Measurements from ENCODE around the gene DCST1.
"Not testable (repeated sequence)": the region's sequence is repeated elsewhere in the genome, so short reads cannot be mapped to it uniquely, and the experiment has no call there.

The DCST1 gene, protein sequence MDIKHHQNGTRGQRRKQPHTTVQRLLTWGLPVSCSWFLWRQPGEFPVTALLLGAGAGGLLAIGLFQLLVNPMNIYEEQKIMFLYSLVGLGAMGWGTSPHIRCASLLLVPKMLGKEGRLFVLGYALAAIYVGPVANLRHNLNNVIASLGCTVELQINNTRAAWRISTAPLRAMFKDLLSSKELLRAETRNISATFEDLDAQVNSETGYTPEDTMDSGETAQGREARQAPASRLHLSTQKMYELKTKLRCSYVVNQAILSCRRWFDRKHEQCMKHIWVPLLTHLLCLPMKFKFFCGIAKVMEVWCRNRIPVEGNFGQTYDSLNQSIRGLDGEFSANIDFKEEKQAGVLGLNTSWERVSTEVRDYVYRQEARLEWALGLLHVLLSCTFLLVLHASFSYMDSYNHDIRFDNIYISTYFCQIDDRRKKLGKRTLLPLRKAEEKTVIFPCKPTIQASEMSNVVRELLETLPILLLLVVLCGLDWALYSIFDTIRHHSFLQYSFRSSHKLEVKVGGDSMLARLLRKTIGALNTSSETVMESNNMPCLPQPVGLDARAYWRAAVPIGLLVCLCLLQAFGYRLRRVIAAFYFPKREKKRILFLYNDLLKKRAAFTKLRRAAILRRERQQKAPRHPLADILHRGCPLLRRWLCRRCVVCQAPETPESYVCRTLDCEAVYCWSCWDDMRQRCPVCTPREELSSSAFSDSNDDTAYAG

DNA sequence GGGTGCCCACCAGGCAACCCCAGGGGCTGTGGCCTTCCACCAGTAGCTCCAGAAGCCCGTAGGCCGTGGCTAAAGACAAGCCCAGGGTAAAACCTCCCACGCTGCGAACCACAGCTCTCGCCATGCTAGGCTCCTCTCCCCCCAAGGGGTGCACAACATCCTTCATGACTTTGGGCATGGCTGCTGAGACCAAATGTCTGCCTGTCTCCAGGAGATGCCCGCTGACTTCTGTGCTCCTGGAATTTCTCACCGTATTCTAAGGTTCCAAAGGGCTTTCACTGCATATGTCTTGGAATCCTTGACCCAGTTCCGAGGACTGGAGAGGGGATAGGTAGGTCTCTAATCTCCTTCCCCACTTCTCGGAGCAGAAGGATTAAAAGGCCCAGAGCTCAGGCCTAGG lies at the start of gene DCST1, which contains the start of gene DCST2:
Gene DCST1 (plus strand): TSS at position 301 of the 400 bp plus-strand sequence. CDS start 213 bp downstream, outside the sequence.
Gene DCST2 (minus strand): TSS at position 258 of the 400 bp plus-strand sequence. CDS start 80 bp downstream, at position 178.
- no peak for DNase-seq (ENCODE audit: low read depth in 2 of 2)

DNA sequence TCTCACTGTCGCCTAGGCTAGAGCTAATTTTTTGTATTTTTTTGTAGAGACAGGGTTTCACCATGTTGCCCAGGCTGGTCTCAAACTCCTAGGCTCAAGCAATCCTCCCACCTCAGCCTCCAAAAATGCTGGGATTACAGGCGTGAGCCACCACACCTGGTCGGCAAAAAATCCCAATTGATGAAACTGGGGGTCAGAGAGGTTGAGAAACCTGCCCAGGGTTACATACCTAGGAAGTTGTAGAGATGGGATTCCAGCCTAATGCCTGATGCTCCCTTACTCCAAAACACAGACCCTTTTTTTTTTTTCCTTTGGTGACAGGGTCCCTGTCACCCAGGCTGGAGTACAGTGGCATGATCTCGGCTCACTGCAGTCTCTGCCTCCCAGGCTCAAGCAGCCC lies 46.9 kb upstream of the DCST1 start:
- not testable (repeated sequence) for DNase-seq (ENCODE audit: low read depth in 2 of 2)

DNA sequence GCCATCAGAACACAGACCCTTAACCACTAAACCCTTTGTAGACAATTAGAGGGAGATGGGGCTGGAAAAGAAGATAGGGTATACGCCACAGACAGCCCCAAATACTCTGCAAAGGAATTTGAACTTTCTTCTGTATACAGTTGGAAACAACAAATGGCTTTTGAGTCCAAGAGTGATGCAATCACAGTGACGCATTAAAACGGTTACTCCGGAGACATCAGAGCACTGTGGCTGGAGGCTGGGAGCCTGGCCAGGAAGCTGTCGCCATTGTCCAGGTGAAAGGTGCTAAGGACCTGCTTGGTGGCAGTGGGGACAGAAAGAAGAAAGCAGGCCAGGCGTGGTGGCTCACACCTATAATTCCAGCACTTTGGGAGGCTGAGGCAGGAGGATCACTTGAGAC lies 46.3 kb upstream of the DCST1 start:
- no peak for DNase-seq (ENCODE audit: low read depth in 2 of 2)

DNA sequence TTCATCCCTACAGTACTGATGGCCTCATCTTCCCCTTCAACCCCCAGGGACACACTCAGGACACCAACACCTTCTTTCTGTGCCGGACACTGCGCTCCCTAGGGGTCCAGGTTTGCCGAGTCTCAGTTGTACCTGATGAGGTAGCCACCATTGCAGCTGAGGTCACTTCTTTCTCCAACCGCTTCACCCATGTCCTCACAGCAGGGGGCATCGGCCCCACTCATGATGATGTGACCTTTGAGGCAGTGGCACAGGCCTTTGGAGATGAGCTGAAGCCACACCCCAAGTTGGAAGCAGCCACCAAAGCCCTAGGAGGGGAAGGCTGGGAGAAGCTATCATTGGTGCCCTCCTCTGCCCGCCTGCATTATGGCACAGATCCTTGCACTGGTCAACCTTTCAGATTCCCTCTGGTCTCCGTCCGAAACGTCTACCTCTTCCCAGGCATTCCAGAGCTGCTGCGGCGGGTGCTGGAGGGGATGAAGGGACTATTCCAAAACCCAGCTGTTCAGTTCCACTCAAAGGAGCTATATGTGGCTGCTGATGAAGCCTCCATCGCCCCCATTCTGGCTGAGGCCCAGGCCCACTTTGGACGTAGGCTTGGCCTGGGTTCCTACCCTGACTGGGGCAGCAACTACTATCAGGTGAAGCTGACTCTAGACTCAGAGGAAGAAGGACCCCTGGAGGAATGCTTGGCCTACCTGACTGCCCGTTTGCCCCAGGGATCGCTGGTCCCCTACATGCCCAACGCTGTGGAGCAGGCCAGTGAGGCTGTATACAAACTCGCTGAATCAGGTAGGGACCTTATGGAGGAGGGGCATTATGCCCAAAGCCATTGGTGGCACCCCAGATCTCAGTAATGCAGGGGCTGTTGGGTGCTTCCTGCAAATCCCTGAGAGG lies 45.3 kb upstream of the DCST1 start:
- no peak for DNase-seq (ENCODE audit: low read depth in 2 of 2)

DNA sequence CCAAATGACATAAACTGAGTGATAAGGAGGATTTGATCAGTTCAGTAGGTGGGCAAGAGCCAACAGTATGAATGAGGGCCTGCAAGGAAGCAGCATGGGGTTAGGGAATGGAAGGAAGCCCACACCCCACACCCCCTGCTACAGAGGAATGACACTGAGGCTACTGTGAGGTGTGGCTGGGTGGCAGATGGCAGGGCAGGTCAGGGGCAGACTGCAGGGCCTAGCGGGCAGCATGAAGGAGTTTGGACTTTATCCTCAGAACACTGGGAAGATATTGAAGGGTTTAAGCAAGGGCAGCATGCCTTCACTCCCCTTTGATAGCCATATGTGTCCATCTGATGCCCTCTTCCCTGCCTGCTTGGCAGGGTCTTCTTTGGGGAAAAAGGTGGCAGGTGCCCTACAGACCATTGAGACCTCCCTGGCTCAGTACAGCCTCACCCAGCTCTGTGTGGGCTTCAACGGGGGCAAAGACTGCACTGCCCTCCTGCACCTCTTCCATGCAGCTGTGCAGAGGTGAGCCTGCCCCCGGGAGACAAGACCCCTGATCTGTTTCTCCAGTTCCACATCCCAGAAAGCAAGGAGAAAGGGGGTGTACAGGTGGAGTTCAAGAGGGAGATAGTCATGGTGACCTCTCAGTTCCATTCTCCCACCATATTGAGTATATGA lies 44.3 kb upstream of the DCST1 start:
- no peak for DNase-seq (ENCODE audit: low read depth in 2 of 2)

DNA sequence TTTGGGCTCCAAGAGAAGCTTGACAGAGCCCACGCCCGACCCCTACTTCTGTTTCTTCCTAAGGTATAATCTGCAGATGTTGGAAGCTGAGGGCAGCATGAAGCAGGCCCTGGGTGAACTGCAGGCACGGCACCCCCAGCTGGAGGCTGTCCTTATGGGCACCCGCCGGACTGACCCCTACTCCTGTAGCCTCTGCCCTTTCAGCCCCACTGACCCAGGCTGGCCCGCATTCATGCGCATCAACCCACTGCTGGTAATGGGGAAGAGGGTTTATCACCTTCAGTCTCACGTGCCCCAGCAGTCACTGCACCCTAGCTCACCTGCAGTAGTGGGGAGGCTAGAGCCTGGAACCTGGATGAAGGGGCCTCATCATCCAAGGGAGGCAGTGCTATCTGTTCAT lies 43.3 kb upstream of the DCST1 start:
- DNase-seq (ENCODE audit: low read depth in 2 of 2) = no peak

DNA sequence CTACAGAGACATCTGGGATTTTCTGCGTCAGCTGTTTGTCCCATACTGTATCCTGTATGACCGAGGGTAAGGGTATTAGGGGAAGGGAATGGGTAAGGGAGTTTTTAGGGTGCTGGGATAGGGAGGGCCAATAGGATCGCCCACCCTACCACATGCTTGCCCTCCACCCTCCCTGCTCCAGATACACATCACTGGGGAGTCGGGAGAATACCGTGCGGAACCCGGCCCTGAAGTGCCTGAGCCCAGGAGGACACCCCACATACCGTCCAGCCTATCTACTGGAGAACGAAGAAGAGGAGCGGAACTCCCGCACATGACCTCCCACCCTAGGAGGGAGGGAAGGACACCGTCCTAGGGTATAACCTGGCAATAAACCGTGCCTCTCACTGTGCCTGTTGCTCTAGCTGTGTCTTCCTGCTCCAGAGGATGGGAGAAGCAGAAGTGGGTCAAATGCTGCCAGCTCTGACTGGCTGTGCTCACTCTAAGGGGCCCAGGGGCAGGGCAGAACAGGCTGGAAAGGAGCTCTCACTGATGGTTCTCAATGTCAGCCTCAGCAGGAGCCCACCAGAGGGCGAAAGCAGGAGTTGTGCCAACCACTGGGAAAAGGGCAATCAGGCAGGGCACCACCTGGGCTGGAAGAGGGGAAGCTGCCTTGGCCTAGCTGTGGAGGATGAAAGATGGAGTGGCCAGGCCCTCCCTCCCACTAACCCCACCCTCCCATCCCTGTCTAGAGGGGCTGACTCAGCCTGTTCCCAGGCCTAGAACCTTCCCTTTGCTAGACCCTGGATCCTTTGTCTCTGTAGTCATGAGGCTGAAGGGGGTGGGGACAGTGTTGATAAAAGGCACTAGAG lies 40.7 kb upstream of the DCST1 start:
- no peak for DNase-seq (ENCODE audit: low read depth in 2 of 2)

DNA sequence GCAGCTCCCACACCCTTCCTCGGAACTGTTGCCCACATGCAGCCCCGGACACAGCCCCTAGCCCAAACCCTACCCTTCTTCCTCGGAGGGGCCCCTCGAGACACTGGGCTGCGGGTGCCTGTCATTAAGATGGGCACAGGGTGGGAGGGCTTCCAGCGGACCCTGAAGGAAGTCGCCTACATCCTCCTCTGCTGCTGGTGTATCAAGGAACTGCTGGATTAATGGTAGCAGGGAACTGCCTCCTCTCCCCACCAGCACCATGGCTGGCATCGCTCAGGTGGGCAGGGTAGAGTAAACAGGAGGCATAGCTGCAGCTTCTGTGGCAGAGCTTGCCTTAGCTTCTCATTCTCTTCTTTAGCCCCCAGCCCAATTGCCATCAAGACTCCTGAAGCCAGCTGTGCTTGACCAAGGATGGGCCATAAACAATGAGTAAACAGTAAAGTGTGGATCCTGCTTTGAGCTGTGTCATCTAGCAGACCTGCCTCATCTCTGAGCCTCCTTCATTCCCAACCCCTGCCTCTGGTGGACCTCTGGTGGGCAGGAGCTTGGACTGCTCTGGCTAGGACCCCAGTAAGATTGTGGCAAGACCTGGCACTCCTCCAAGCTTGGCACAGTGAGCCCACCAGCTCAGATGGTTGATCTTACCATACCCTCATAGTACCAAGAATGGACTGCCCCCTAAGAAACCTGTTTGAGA lies 39.9 kb upstream of the DCST1 start, which contains the start of gene LENEP:
Gene LENEP (plus strand): TSS at position 15 of the 697 bp plus-strand sequence. CDS start 22 bp downstream, at position 37.
- no peak for DNase-seq (ENCODE audit: low read depth in 2 of 2)

DNA sequence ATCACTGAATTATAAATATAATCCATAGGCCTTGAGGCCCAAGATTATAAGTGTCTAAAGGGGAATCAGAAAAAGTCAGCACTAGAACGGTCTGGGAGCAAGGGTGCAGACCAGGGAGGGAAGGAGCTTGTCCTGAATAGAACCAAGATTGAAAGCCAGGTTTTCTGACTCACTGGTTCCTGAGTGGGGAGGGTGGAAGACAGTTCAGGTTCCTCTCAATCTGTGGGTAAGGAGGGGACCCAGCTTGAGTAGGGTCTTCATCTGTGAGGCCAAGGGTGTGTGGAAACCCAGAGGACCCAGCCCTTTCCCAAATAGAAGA lies 39.4 kb upstream of the DCST1 start:
- no peak for DNase-seq (ENCODE audit: low read depth in 2 of 2)

DNA sequence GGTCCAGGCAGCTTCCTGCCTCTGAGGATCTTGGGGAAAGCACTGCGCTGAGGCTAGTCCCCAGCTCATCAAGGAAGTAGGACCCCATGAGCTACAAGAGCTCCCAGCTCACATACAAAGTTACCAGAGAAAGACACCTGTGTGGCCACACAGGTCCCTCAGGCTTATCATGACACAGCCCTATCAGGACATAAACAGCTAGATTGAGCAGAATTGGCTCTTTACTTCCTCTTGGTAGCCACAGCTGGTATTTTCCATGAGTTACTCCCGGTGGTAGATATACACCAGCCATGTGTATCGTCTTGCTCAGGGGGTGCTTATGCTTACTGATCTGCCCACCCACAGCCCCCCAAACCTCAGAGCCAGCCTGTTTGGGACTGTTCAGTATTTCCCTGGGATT lies 39.0 kb upstream of the DCST1 start:
- DNase-seq (ENCODE audit: low read depth in 2 of 2) = no peak

DNA sequence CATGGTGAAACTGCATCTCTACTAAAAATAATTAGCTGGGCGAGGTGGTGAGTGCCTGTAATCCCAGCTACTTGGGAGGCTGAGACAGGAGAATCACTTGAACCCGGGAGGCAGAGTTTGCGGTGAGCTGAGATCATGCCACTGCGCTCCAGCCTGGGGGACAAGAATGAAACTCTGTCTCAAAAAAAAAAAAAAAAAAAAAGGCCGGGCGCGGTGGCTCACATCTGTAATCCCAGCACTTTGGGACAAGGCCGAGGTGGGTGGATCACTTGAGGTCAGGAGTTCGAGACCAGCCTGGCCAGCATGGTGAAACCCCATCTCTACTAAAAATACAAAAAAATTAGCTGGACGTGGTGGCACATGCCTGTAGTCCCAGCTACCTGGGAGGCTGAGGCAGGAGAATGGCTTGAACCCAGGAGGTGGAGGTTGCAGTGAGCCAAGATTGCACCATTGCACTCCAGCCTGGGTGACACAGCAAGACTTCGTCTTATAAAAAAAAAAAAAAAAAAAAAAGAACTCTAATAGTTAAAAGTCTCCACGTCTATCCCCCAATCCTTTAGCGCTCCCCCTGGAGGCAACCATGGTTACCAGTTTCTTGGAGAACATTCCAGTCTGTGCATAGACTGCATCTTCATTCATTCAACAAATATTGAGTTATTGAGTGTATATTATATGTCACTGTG lies 38.2 kb upstream of the DCST1 start:
- not testable (repeated sequence) for DNase-seq (ENCODE audit: low read depth in 2 of 2)

DNA sequence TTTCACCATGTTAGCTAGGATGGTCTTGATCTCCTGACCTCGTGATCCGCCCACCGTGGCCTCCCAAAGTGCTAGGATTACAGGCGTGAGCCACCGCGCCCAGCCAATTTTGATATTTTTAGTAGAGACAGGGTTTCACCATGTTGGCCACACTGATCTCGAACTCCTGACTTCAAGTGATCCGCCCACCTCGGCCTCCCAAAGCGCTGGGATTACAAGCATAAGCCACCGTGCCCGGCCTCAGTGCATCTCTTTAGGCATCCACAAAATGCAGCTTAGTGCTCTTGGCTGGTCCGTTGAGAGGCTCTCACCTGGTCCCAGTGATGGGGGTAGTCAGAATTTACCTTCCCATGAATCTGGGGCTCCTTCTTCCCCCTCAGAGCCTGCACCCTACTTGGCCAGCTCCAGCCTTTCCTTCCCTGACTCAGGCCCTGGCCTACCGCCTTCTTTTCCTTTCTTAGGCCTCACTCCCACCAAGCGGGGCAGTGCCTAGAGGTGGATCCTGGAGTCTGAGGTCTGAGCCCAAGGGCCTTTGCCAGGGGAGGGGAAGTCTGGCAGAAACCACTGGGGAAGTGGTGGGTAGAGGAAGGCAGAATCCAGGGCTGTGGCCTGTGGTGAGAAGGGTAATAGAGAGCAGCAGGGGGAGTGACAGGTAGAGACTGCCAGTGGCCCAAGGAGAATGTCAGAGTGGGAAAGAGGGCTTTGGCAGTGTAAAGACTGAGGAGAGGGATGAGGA lies 36.5 kb upstream of the DCST1 start:
- no peak for DNase-seq (ENCODE audit: low read depth in 2 of 2)

DNA sequence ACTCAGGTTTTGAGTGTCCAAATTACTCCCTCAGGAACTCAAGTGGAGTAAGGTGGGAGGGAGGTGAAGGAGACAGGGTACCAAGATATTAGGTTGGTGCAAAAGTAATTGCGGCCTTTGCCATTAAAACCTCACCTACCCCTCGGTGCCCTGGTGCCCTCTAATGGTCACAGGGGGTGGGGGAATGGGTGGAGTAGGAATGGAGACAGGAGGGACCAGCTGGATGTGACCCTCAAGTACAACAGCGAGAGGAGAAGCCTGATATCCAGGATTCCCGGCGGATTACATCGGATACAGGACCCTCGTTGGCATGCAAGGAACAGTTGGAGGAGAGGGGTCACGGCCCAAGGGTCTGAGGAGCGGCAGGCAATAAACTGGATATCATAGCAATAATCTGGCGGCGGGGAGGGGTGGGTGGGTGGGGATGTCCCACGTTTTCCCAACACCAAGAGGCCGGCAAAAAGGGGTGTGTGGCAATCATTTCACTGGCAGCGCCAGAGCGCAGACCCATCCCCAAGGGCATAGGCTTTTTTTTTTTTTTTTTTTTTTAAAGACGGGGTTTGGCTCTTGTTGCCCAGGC lies 35.3 kb upstream of the DCST1 start:
- DNase-seq (ENCODE audit: low read depth in 2 of 2) = no peak

DNA sequence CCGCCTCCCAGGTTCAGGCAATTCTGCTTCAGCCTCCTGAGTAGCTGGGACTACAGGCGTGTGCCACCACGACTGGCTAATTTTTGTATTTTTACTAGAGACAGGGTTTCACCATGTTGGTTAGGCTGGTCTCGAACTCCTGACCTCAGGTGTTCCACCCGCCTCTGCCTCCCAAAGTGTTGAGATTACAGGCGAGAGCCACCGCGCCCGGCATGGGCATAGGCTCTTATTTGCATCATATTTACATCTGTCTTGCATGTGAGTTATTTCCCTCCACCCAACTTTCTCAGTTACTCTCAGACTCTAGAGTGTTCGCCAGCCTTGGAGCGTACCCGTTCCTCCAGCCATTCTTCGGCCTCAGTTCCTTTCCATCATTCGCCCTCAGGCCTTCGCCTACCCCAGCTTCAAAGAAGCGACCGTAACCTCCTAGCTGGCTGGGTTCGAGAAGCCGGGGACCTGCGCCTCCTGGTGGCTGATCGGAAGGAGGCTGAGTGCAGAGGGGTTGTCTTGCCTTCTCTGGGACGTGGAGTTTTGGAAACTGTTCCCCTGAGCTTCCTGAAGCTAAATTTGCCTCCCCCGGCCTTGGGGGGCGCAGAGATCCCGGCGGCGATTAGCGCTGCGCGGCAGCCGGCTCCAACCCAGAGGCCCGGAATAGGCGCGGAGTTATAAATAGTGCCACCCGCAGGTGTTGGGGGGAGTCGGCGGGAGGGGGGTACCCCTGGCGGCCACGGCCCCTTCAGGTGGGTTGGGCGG lies 34.6 kb upstream of the DCST1 start:
- DNase-seq (ENCODE audit: low read depth in 2 of 2) = peak in 1 of 2 experiments; percentile 79

DNA sequence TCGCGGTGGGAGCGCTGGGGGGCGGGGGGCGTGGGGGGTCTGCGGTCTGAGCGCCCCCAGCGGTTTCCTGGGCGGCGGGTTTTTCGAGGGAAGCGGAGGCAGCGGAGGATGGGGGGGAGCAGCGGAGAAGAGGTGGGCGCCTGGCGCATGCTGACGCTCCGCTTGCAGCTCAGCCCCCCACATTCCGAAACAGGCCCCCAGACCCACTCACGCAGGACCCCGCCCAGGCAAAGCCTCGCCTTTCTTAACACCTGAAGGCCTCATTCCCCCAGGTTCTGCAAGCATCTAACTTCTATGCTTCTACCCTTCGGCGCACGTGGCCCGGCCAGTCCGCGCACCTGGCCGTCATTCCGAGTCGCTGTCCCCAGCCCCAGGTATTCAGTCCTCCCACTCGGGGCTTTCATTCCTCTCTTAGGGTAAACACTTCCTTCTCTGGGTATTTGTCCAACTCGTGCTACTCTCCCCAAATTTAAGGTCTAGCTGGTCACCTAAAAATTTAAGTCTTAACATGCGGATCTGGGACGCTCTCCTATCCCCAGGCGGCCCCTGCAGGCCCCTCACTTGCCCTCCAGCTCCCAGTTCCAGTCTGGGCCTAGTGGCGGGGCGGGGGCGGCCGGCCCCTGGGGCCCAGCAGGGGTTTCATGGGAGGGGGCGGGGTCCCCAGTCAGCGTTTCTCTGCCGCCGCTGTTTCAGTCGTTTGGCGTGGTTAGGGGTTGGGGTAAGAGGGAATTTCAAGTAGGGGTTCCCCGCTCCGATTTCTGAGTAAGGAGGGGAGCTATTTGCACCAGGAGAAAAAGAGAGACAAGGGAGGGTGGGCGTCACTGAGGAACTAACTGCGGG lies 33.8 kb upstream of the DCST1 start:
- peak in 1 of 2 experiments; percentile 77 for DNase-seq (ENCODE audit: low read depth in 2 of 2)

DNA sequence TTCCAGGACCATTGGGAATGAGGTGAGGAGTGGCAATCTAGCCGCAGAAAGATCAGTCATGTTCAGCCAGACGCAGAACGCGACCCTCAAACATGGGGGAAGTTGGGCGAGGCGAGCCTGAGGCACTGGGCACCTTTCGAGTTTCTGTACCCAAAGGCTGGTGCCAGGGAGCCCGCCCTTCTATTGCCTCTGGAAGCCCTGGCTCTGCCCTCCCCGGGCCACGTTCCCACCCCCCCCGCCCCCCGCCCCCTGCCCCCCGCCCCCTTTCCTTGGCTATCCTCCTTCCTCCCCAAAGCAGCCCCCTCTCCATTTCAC lies 33.3 kb upstream of the DCST1 start:
- no peak for DNase-seq (ENCODE audit: low read depth in 2 of 2)
